Esophagus muscularis mucosa (tissue), 3 donors: Measurements from ENCODE around the gene PDE3A.

Source experiments
- CTCF ChIP-seq, 3 experiments: fragments of 200-600 bp in 2 of 3; fragments of 450-650 bp in 1 of 3; sonication (generic) in 2 of 3; IDR thresholded peaks; one replicate each; pipeline ENCODE4 v1.5.1; 2017 to 2019; ENCODE audit warnings: antibody characterized with exemption in 3 of 3, mild to moderate bottlenecking in 2 of 3, moderate library complexity in 1 of 3
- POLR2A ChIP-seq: fragments of 450-650 bp; IDR thresholded peaks from one replicate; pipeline ENCODE4 v1.6.1; 2017; ENCODE audit warnings: antibody characterized with exemption, moderate library complexity, mild to moderate bottlenecking, low read depth
- POLR2AphosphoS5 ChIP-seq, 2 donors: sonication (generic); formaldehyde crosslinking; IDR thresholded peaks; one replicate each; pipeline ENCODE4 v1.6.1; 2017; ENCODE audit warnings: antibody characterized with exemption in 2 of 2

GRCh38 chr12:20561871-20562270 is 193.5 kb downstream of the PDE3A start:
- TF ChIP-seq CTCF (IDR thresholded peaks at IDR 0.05) = no peak
- TF ChIP-seq POLR2A = no peak
- TF ChIP-seq POLR2AphosphoS5 (IDR thresholded peaks at IDR 0.05) = no peak
